Neural progenitor cell (in vitro differentiated cells): Measurements from ENCODE around the gene RELN. TPM values are rescaled to one million over a fixed set of nuclear protein-coding genes. Genes with fewer than 3 reads are reported as not detected.

Experiments used
- DNase-seq: peaks from one replicate; pipeline ENCODE4 v3.0.0-alpha.2; 2016; ENCODE audit warnings: low spot score
- H2AFZ ChIP-seq: fragments of 200-600 bp; sonication (generic); replicated peaks from 2 replicates; pipeline ENCODE4 v1.6.1; 2016; ENCODE audit warnings: antibody characterized with exemption
- H3F3A ChIP-seq: fragments of 200-600 bp; sonication (generic); 2 replicates; pipeline ENCODE4 v1.6.1; 2016; ENCODE audit warnings: antibody characterized with exemption, low read depth
- H3K27ac ChIP-seq: fragments of 200-600 bp; sonication (generic); 2 replicates; pipeline ENCODE4 v1.5.1; 2016; ENCODE audit warnings: mild to moderate bottlenecking
- H3K27me3 ChIP-seq: fragments of 200-600 bp; sonication (generic); 2 replicates; pipeline ENCODE4 v1.6.1; 2016; ENCODE audit warnings: mild to moderate bottlenecking, moderate library complexity
- H3K36me3 ChIP-seq: fragments of 200-600 bp; sonication (generic); 2 replicates; pipeline ENCODE4 v1.5.1; 2016
- H3K4me1 ChIP-seq: fragments of 200-600 bp; sonication (generic); 2 replicates; pipeline ENCODE4 v1.6.1; 2016; ENCODE audit warnings: mixed run types
- H3K4me2 ChIP-seq: fragments of 200-600 bp; sonication (generic); 2 replicates; pipeline ENCODE4 v1.6.1; 2016
- H3K4me3 ChIP-seq: fragments of 200-600 bp; sonication (generic); 2 replicates; pipeline ENCODE4 v1.5.1; 2016
- H3K79me2 ChIP-seq: fragments of 200-600 bp; sonication (generic); 2 replicates; pipeline ENCODE4 v1.6.1; 2016; ENCODE audit warnings: low read depth
- H3K9ac ChIP-seq: fragments of 200-600 bp; sonication (generic); 2 replicates; pipeline ENCODE4 v1.6.1; 2016
- H3K9me3 ChIP-seq: fragments of 200-600 bp; sonication (generic); 2 replicates; pipeline ENCODE4 v1.5.1; 2016; ENCODE audit warnings: low read depth
- H4K20me1 ChIP-seq: fragments of 200-600 bp; sonication (generic); 2 replicates; pipeline ENCODE4 v1.6.1; 2016; ENCODE audit warnings: low read depth
- H3K27ac Mint-ChIP-seq: 3 replicates; pipeline ENCODE4 v1.8.0; 2021; ENCODE audit warnings: mixed read lengths
- H3K27me3 Mint-ChIP-seq: 2 replicates; pipeline ENCODE4 v1.8.0; 2022; ENCODE audit warnings: low read depth, mild to moderate bottlenecking, inconsistent platforms, moderate library complexity, mixed read lengths; ENCODE audit not compliant: insufficient read depth
- H3K36me3 Mint-ChIP-seq: 3 replicates; pipeline ENCODE4 v1.8.0; 2021; ENCODE audit warnings: mixed read lengths
- H3K4me1 Mint-ChIP-seq: 3 replicates; pipeline ENCODE4 v1.8.0; 2021; ENCODE audit warnings: mixed read lengths
- H3K4me3 Mint-ChIP-seq: 3 replicates; pipeline ENCODE4 v1.8.0; 2021; ENCODE audit warnings: mild to moderate bottlenecking, moderate library complexity, mixed read lengths
- H3K9me3 Mint-ChIP-seq: 3 replicates; pipeline ENCODE4 v1.8.0; 2020; ENCODE audit warnings: mixed read lengths
- EZH2 ChIP-seq: fragments of 200-600 bp; sonication (generic); IDR thresholded peaks from 2 replicates; pipeline ENCODE4 v1.6.1; 2017; ENCODE audit warnings: antibody characterized with exemption, mild to moderate bottlenecking, moderate library complexity
- EZH2phosphoT487 ChIP-seq: fragments of 200-600 bp; sonication (generic); IDR thresholded peaks from 2 replicates; pipeline ENCODE4 v1.6.1; 2017; ENCODE audit warnings: antibody characterized with exemption
- total RNA-seq: library from RNA; depleted of rRNA; stranded (reverse); fragments of >200 nt; gene quantifications from 2 replicates; pipeline ENCODE4 v1.2.3, GENCODE V29; 2015; ENCODE audit warnings: low replicate concordance
- TF ChIP-seq, protein P1 (sequence below): fragments of 200-600 bp; sonication (generic); IDR thresholded peaks from 2 replicates; pipeline ENCODE4 v1.5.1; 2017; ENCODE audit warnings: antibody characterized with exemption, mild to moderate bottlenecking

RELN gene
- total RNA-seq, 1 donor from 2014 or later, result 0.02 TPM

DNA sequence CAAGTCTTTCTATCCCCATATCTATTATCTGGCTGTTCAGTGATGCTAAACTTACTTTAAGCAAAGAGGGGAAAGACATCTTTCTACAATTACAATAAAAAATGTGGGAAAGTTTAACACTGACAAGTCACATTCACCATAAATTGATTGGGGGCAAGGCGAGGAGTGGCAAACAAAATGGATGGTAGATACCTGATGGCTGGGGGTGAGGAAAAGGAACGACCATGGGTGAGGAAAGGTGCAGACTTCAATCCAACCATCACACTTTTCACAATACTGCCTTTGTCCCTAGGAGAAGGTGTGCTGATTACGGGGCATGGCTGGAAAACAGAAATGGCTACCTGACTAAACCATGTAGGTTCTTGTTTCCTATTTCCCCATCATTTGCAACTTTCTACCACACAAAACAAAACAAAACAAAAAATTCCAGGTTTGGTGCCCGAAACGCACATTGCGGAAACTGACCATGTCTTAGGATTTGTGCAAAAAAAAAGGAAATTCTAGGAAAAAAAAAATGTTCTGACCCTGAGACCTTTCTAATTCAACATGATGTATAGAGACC, 3.8 kb downstream of the RELN start:
- Histone ChIP-seq H3K27ac (no peak overlapping the region), H2AFZ (no peak overlapping the region), H3K36me3 (no peaks in the 10 kb centered on the region), H3K4me1 (peaks cover 3% of the 10 kb centered on the region), H3K27me3 (peaks cover 88% of the 10 kb centered on the region), H4K20me1 (peaks cover 7% of the 10 kb centered on the region), H3K4me2 (no peak overlapping the region), H3F3A (peaks cover 11% of the 10 kb centered on the region), H3K4me3 (no peak overlapping the region), H3K79me2 (no peaks in the 10 kb centered on the region), H3K9ac (no peak overlapping the region), H3K9me3 (no peaks in the 10 kb centered on the region)
- no peaks in the 10 kb centered on the region for H3K36me3 Mint-ChIP-seq
- H3K27ac Mint-ChIP-seq, result no peak overlapping the region
- TF ChIP-seq, protein P1, sequence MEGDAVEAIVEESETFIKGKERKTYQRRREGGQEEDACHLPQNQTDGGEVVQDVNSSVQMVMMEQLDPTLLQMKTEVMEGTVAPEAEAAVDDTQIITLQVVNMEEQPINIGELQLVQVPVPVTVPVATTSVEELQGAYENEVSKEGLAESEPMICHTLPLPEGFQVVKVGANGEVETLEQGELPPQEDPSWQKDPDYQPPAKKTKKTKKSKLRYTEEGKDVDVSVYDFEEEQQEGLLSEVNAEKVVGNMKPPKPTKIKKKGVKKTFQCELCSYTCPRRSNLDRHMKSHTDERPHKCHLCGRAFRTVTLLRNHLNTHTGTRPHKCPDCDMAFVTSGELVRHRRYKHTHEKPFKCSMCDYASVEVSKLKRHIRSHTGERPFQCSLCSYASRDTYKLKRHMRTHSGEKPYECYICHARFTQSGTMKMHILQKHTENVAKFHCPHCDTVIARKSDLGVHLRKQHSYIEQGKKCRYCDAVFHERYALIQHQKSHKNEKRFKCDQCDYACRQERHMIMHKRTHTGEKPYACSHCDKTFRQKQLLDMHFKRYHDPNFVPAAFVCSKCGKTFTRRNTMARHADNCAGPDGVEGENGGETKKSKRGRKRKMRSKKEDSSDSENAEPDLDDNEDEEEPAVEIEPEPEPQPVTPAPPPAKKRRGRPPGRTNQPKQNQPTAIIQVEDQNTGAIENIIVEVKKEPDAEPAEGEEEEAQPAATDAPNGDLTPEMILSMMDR, result no peak
- TF ChIP-seq EZH2 (no peak), EZH2phosphoT487 (no peak)
- peaks cover 13% of the 10 kb centered on the region for H3K4me1 Mint-ChIP-seq
- no peak for DNase-seq
- no peak overlapping the region for H3K4me3 Mint-ChIP-seq
- no peaks in the 10 kb centered on the region for H3K9me3 Mint-ChIP-seq
- peaks cover 27% of the 10 kb centered on the region for H3K27me3 Mint-ChIP-seq

DNA sequence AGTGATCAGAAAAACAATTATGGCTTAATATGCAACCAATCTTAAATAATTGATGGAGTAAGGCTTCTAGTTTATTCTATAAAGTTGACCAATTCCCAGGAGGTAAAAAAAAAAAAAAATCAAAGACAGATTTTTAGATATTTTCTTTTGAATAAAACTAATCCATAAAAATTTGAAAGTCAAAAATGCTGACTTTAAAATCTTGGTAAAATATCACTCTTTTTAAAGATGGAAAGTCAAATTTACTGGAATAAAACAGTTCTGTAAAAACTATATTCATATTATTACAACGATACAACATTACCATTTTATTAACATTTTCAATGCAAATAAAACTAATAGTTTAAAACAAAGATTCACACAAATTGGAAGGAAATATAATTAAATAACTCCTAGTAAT, 5.4 kb downstream of the RELN start:
- no peak overlapping the region for H3K4me3 ChIP-seq
- H3K4me1 ChIP-seq, result peaks cover 3% of the 10 kb centered on the region
- H3K4me3 Mint-ChIP-seq, result no peak overlapping the region
- H3K36me3 ChIP-seq, result no peaks in the 10 kb centered on the region
- H3K79me2 ChIP-seq, result no peaks in the 10 kb centered on the region
- H3K27me3 ChIP-seq, result peaks cover 72% of the 10 kb centered on the region
- no peak overlapping the region for H3K4me2 ChIP-seq
- no peak for DNase-seq
- H3K9me3 Mint-ChIP-seq, result no peaks in the 10 kb centered on the region
- H3K36me3 Mint-ChIP-seq, result no peaks in the 10 kb centered on the region
- H3K4me1 Mint-ChIP-seq, result peaks cover 7% of the 10 kb centered on the region
- peaks cover 21% of the 10 kb centered on the region for H3K27me3 Mint-ChIP-seq
- H3F3A ChIP-seq, result peaks cover 6% of the 10 kb centered on the region
- H3K9ac ChIP-seq, result no peak overlapping the region
- H3K9me3 ChIP-seq, result no peaks in the 10 kb centered on the region
- no peak overlapping the region for H3K27ac Mint-ChIP-seq
- TF ChIP-seq, protein P1, result no peak
- TF ChIP-seq EZH2 (no peak), EZH2phosphoT487 (no peak)
- no peak overlapping the region for H2AFZ ChIP-seq
- H4K20me1 ChIP-seq, result peaks cover 7% of the 10 kb centered on the region
- H3K27ac ChIP-seq, result no peak overlapping the region

DNA sequence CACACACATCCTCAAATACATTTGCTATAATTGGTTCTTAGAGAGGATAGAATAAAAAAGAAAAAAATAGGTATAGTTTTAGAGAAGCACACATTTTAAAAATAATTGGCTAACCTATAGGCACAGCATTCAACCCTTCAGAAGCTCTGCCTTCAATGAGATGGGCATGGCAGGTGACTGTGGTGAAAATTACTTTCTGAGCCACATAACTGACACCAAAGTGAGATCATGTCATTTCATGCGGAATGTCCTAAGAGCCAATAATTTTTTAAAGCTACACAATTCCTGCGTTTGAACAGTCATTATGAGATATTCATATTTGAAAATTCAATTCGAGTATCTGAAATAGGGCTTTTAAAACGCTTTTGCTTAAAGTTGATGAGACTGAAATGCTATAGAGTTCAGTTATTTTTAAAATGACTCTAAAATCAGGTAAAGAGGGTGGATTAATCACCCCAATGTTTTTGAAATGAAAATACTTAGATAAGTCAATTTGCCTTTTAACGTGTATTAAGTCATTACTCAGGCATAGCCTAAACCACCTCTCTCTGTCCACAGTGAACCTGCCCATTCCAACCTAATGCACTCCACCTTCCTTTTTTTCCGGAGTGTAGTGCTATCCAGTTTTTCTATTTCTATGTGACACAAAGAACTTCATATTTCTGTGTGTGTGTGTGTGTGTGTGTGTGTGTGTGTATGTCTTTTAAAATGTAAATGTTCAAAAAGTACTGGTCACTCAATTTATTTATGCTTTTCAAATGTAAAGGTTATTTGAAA, 6.1 kb downstream of the RELN start:
- H2AFZ ChIP-seq, result no peak overlapping the region
- no peak overlapping the region for H3K27ac ChIP-seq
- H3K9me3 ChIP-seq, result no peaks in the 10 kb centered on the region
- H3K36me3 ChIP-seq, result no peaks in the 10 kb centered on the region
- Mint-ChIP-seq H3K4me1 (peaks cover 3% of the 10 kb centered on the region), H3K4me3 (no peak overlapping the region), H3K27me3 (peaks cover 14% of the 10 kb centered on the region), H3K9me3 (no peaks in the 10 kb centered on the region), H3K27ac (no peak overlapping the region), H3K36me3 (no peaks in the 10 kb centered on the region)
- H3K4me3 ChIP-seq, result no peak overlapping the region
- no peak overlapping the region for H3K9ac ChIP-seq
- no peak for TF ChIP-seq EZH2
- TF ChIP-seq EZH2phosphoT487, result no peak
- TF ChIP-seq, protein P1, result no peak
- no peak overlapping the region for H3K4me2 ChIP-seq
- H3K79me2 ChIP-seq, result no peaks in the 10 kb centered on the region
- peaks cover 1% of the 10 kb centered on the region for H4K20me1 ChIP-seq
- H3K27me3 ChIP-seq, result peaks cover 70% of the 10 kb centered on the region
- H3K4me1 ChIP-seq, result peaks cover under 1% of the 10 kb centered on the region
- DNase-seq, result no peak
- H3F3A ChIP-seq, result no peaks in the 10 kb centered on the region
